ENCODE data around the gene GGACT.

The GGACT gene

DNA sequence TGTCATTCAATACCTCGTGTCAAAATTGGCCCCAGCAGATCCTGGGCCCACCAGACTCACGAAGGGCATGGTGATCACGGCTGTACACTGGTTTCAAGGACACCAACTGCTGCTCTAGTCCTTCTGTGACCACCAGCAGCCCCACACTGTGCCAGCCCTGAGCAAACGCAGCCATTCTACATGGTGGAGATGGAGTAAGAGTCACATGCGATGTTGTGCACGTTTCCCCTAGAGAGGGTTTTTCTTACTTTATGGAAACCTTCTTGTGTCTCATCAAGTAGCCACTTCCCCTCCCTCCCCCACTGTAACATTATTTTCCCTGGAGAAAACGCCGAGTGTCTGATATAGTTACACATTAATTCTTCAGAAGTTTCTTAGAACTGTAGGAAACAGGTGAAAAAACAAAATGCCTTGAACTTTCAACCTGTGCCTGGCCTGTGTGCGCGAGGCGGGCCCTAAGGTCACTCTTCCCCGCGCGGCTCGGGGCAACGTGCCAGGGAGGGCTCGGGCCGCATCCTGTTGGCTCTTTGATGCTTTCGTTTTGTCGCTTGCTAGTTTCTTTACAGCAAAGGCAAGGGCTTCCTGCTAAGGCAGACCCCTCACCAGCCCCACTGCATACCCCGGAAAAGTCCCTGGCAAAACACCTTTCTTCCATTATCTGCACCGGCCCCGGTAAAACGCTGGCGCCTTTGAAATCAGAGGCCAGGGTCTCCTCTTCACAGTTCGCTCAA lies 44.6 kb downstream of the GGACT start (continued):
- TF ChIP-seq, protein P1, sequence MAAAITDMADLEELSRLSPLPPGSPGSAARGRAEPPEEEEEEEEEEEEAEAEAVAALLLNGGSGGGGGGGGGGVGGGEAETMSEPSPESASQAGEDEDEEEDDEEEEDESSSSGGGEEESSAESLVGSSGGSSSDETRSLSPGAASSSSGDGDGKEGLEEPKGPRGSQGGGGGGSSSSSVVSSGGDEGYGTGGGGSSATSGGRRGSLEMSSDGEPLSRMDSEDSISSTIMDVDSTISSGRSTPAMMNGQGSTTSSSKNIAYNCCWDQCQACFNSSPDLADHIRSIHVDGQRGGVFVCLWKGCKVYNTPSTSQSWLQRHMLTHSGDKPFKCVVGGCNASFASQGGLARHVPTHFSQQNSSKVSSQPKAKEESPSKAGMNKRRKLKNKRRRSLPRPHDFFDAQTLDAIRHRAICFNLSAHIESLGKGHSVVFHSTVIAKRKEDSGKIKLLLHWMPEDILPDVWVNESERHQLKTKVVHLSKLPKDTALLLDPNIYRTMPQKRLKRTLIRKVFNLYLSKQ (tag by site-specific recombination; IDR thresholded peaks at IDR 0.05; ENCODE audit: borderline replicate concordance): no peak
- no peak for TF ChIP-seq ZNF132 (tag by site-specific recombination; IDR thresholded peaks at IDR 0.05; ENCODE audit: borderline replicate concordance)
- no peak for TF ChIP-seq ZNF16 (tag by site-specific recombination; IDR thresholded peaks at IDR 0.05; ENCODE audit: low read depth)
- TF ChIP-seq, protein P2, sequence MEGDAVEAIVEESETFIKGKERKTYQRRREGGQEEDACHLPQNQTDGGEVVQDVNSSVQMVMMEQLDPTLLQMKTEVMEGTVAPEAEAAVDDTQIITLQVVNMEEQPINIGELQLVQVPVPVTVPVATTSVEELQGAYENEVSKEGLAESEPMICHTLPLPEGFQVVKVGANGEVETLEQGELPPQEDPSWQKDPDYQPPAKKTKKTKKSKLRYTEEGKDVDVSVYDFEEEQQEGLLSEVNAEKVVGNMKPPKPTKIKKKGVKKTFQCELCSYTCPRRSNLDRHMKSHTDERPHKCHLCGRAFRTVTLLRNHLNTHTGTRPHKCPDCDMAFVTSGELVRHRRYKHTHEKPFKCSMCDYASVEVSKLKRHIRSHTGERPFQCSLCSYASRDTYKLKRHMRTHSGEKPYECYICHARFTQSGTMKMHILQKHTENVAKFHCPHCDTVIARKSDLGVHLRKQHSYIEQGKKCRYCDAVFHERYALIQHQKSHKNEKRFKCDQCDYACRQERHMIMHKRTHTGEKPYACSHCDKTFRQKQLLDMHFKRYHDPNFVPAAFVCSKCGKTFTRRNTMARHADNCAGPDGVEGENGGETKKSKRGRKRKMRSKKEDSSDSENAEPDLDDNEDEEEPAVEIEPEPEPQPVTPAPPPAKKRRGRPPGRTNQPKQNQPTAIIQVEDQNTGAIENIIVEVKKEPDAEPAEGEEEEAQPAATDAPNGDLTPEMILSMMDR (tag by site-specific recombination; IDR thresholded peaks at IDR 0.05): no peak

DNA sequence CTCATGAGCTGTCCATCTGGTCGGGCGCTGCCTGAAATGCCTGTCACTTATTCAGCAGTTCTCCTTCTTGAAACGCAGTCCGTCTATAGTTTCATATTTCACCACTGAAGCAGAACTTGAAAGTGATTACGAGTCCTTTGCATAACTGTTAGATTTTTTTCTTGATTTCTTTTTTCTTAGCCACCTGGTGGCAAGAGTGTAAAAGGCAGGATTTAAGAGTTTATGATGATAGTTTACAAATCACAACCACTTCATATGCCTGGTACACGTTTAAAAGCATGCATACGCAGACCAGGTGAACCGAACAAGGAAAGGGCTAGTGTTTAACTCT lies 45.8 kb downstream of the GGACT start:
- Histone ChIP-seq H3K9me3 (ENCODE audit: control insufficient read depth, insufficient read depth, low read depth, low read length) (no peaks in the 10 kb centered on the region), H3K27ac (ENCODE audit: extremely low read depth, low read depth, low read length) (no peak overlapping the region), H3K36me3 (ENCODE audit: control insufficient read depth in 2 of 2, insufficient read depth in 1 of 2, low read length in 2 of 2) (no peaks in the 10 kb centered on the region), H3K4me3 (ENCODE audit: low read depth, low read length) (no peak overlapping the region), H3K4me1 (ENCODE audit: control insufficient read depth, insufficient read depth, low read length) (no peaks in the 10 kb centered on the region)
- TF ChIP-seq ZNF132 (tag by site-specific recombination; IDR thresholded peaks at IDR 0.05; ENCODE audit: borderline replicate concordance) (no peak), GFI1B (tag by site-specific recombination; IDR thresholded peaks at IDR 0.05) (no peak), ZNF23 (tag by site-specific recombination; IDR thresholded peaks at IDR 0.05; ENCODE audit: borderline replicate concordance) (no peak), ZNF596 (tag by site-specific recombination; IDR thresholded peaks at IDR 0.05) (no peak), ZNF544 (tag by site-specific recombination; IDR thresholded peaks at IDR 0.05) (no peak)
- TF ChIP-seq, protein P3, sequence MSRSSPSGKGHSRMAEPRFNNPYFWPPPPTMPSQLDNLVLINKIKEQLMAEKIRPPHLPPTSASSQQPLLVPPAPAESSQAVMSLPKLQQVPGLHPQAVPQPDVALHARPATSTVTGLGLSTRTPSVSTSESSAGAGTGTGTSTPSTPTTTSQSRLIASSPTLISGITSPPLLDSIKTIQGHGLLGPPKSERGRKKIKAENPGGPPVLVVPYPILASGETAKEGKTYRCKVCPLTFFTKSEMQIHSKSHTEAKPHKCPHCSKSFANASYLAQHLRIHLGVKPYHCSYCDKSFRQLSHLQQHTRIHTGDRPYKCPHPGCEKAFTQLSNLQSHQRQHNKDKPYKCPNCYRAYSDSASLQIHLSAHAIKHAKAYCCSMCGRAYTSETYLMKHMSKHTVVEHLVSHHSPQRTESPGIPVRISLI (tag by site-specific recombination; IDR thresholded peaks at IDR 0.05): 0 out of 2 replicates have a peak, but pooled peaks have one; percentile 59
- CTCF ChIA-PET: interaction anchor here (0.6 kb wide), 3 partner anchors 18 to 65 kb away, joined by 3 to 4 read pairs (median 3); no protein-coding TSS in a partner anchor
- POLR2A ChIA-PET: no interaction called here

DNA sequence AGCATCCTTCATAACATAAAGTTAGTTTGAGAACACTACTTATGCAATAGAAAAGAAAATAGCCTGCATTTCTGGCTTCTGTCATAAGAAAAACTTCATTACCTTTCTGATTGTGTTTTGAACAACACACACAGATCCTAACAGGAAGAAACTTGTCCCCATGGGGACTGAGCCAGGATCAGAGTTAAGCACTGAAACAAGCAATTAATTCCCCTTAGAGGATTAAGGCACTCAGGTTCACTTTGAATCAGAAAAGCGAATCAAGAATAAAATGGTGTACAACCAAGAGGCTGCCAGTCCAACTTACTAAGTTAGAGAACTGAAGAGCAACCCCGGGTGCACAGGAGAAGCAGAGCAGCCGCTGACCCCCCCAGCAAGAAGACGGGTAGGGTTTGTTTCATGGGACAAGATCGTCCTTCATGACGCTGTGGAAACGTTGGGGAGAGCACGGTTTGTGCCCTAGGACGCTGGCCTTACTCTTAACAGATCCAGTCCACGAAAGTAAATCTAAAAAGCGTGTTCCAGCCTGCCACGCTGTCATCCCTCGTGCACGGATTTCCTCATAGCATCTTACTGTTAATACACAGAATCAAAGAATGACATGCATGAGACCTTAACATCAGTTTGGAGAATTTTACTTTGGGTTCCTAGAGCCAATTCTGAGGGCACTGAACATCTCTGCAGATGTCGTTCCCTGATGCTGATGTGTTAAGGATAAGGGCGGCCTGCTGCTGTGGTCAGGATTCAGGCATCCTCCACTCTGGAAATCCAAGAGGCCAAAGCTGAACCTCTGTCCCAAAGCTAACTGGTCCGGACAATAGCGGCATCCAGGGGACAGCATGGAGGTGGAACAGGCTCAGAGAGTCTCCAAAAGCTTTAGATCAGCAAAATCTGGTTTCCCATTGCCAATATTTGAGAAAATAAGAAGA lies 46.4 kb downstream of the GGACT start:
- CTCF ChIA-PET: interaction anchor here (0.6 kb wide), 1 partner anchor 65 kb away, joined by 4 read pairs; no protein-coding TSS in a partner anchor
- Histone ChIP-seq H3K9me3 (ENCODE audit: control insufficient read depth, insufficient read depth, low read depth, low read length) (no peaks in the 10 kb centered on the region), H3K4me3 (ENCODE audit: low read depth, low read length) (no peak overlapping the region), H3K27ac (ENCODE audit: extremely low read depth, low read depth, low read length) (no peak overlapping the region), H3K4me1 (ENCODE audit: control insufficient read depth, insufficient read depth, low read length) (no peaks in the 10 kb centered on the region), H3K36me3 (ENCODE audit: control insufficient read depth in 2 of 2, insufficient read depth in 1 of 2, low read length in 2 of 2) (no peaks in the 10 kb centered on the region)
- POLR2A ChIA-PET: no interaction called here
- TF ChIP-seq ZBTB21 (tag by site-specific recombination; IDR thresholded peaks at IDR 0.05) (no peak), GLI2 (tag by site-specific recombination; IDR thresholded peaks at IDR 0.05; ENCODE audit: borderline replicate concordance, low read depth) (no peak), ZNF596 (tag by site-specific recombination; IDR thresholded peaks at IDR 0.05) (no peak)

DNA sequence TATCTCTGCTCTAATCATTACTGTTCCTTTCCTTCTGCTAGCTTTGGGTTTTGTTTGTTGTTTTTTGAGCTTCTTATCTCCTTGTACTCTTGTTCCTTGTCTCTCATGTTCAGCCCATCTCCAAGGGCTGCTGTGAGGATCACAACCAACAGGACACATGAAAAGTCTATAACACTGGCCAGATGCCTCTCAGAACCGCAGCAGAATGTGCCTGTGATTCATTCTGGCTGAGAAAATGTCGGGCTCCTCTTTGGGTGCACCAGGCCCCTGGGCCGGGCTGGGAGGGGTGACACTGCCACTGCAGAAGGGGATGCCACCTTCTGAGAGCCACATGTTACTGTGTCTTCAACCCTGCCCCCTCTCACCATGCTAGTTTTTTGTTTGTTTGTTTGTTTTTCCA lies 48.0 kb downstream of the GGACT start:
- CTCF ChIA-PET: interaction anchor here (0.6 kb wide), 1 partner anchor 934 kb away, joined by 3 read pairs; no protein-coding TSS in a partner anchor
- POLR2A ChIA-PET: no interaction called here
- no peaks in the 10 kb centered on the region for H3K4me1 ChIP-seq (ENCODE audit: control insufficient read depth, insufficient read depth, low read length)
- TF ChIP-seq ZBTB21 (tag by site-specific recombination; IDR thresholded peaks at IDR 0.05) (no peak), SCRT2 (tag by site-specific recombination; IDR thresholded peaks at IDR 0.05) (no peak), ZNF169 (tag by site-specific recombination; IDR thresholded peaks at IDR 0.05) (no peak), ZNF132 (tag by site-specific recombination; IDR thresholded peaks at IDR 0.05; ENCODE audit: borderline replicate concordance) (no peak)
- TF ChIP-seq, protein P4, sequence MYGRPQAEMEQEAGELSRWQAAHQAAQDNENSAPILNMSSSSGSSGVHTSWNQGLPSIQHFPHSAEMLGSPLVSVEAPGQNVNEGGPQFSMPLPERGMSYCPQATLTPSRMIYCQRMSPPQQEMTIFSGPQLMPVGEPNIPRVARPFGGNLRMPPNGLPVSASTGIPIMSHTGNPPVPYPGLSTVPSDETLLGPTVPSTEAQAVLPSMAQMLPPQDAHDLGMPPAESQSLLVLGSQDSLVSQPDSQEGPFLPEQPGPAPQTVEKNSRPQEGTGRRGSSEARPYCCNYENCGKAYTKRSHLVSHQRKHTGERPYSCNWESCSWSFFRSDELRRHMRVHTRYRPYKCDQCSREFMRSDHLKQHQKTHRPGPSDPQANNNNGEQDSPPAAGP (tag by site-specific recombination; IDR thresholded peaks at IDR 0.05): no peak
- TF ChIP-seq, protein P5, sequence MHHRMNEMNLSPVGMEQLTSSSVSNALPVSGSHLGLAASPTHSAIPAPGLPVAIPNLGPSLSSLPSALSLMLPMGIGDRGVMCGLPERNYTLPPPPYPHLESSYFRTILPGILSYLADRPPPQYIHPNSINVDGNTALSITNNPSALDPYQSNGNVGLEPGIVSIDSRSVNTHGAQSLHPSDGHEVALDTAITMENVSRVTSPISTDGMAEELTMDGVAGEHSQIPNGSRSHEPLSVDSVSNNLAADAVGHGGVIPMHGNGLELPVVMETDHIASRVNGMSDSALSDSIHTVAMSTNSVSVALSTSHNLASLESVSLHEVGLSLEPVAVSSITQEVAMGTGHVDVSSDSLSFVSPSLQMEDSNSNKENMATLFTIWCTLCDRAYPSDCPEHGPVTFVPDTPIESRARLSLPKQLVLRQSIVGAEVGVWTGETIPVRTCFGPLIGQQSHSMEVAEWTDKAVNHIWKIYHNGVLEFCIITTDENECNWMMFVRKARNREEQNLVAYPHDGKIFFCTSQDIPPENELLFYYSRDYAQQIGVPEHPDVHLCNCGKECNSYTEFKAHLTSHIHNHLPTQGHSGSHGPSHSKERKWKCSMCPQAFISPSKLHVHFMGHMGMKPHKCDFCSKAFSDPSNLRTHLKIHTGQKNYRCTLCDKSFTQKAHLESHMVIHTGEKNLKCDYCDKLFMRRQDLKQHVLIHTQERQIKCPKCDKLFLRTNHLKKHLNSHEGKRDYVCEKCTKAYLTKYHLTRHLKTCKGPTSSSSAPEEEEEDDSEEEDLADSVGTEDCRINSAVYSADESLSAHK (tag by site-specific recombination; IDR thresholded peaks at IDR 0.05): no peak
- TF ChIP-seq, protein P6, sequence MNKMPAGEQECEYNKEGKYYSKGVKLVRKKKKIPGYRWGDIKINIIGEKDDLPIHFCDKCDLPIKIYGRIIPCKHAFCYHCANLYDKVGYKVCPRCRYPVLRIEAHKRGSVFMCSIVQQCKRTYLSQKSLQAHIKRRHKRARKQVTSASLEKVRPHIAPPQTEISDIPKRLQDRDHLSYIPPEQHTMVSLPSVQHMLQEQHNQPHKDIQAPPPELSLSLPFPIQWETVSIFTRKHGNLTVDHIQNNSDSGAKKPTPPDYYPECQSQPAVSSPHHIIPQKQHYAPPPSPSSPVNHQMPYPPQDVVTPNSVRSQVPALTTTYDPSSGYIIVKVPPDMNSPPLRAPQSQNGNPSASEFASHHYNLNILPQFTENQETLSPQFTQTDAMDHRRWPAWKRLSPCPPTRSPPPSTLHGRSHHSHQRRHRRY (tag by site-specific recombination; IDR thresholded peaks at IDR 0.05): no peak

More for the DNA sequence above, 48.0 kb downstream of the GGACT start:
- no peak overlapping the region for H3K4me3 ChIP-seq (ENCODE audit: low read depth, low read length)
- no peak overlapping the region for H3K27ac ChIP-seq (ENCODE audit: extremely low read depth, low read depth, low read length)
- no peaks in the 10 kb centered on the region for H3K36me3 ChIP-seq (ENCODE audit: control insufficient read depth in 2 of 2, insufficient read depth in 1 of 2, low read length in 2 of 2)
- H3K9me3 ChIP-seq (ENCODE audit: control insufficient read depth, insufficient read depth, low read depth, low read length): no peaks in the 10 kb centered on the region
